Liver (tissue), 9 donors: Measurements from ENCODE around the gene ADAMTS14. TPM values are rescaled to one million over a fixed set of nuclear protein-coding genes. Genes with fewer than 3 reads are reported as not detected.

ENCODE experiments used
- DNase-seq: peaks from one replicate; pipeline ENCODE4 v3.0.0-alpha.2; 2017; ENCODE audit warnings: low spot score
- H3K27ac ChIP-seq, 2 donors: one replicate each; pipeline ENCODE4 v1.7.0; 2013; ENCODE audit warnings: inconsistent platforms in 2 of 2, low read length in 2 of 2, control low read depth in 1 of 2, low read depth in 1 of 2, mild to moderate bottlenecking in 1 of 2
- H3K27me3 ChIP-seq, 4 donors: one replicate each; pipeline versions ENCODE4 v1.6.1 to v1.7.0; 2013; ENCODE audit warnings: low read length in 3 of 4, inconsistent platforms in 1 of 4, mild to moderate bottlenecking in 1 of 4, moderate library complexity in 1 of 4; ENCODE audit not compliant: control insufficient read depth in 4 of 4, insufficient read depth in 4 of 4
- H3K36me3 ChIP-seq, 4 donors: one replicate each; pipeline versions ENCODE4 v1.6.1 to v1.7.0; 2013; ENCODE audit warnings: low read length in 3 of 4, mild to moderate bottlenecking in 3 of 4, low read depth in 1 of 4, moderate library complexity in 1 of 4; ENCODE audit not compliant: control insufficient read depth in 4 of 4, insufficient read depth in 3 of 4
- H3K4me1 ChIP-seq, 4 donors: one replicate each; pipeline versions ENCODE4 v1.6.1 to v1.7.0; 2013; ENCODE audit warnings: low read length in 3 of 4, mild to moderate bottlenecking in 3 of 4, moderate library complexity in 1 of 4; ENCODE audit not compliant: control insufficient read depth in 4 of 4, insufficient read depth in 4 of 4
- H3K4me3 ChIP-seq, 3 donors: one replicate each; pipeline versions ENCODE4 v1.6.1 to v1.7.0; 2013; ENCODE audit warnings: low read length in 3 of 3, control low read depth in 1 of 3, low read depth in 1 of 3, mild to moderate bottlenecking in 1 of 3
- H3K9ac ChIP-seq, 2 donors: one replicate each; pipeline ENCODE4 v1.7.0; 2013; ENCODE audit warnings: low read length in 2 of 2, mild to moderate bottlenecking in 2 of 2, moderate library complexity in 2 of 2, control low read depth in 1 of 2, low read depth in 1 of 2
- H3K9me3 ChIP-seq, 4 donors: one replicate each; pipeline versions ENCODE4 v1.6.1 to v1.7.0; 2013; ENCODE audit warnings: low read length in 3 of 4; ENCODE audit not compliant: control insufficient read depth in 4 of 4
- ATF3 ChIP-seq: IDR thresholded peaks from 2 replicates; pipeline ENCODE4 v1.6.1; 2016; ENCODE audit warnings: antibody characterized with exemption
- CTCF ChIP-seq: fragments of 150-350 bp; IDR thresholded peaks from 2 replicates; pipeline ENCODE4 v1.5.1; 2017; ENCODE audit warnings: improper control_type of control experiment, low read depth, low read length; ENCODE audit not compliant: missing input control
- EGR1 ChIP-seq, 2 donors: IDR thresholded peaks; 2 replicates each; pipeline ENCODE4 v1.6.1; 2016 to 2018; ENCODE audit warnings: antibody characterized with exemption in 2 of 2, low read depth in 2 of 2
- FOXA1 ChIP-seq: IDR thresholded peaks from 2 replicates; pipeline ENCODE4 v1.6.1; 2016; ENCODE audit warnings: antibody characterized with exemption
- HNF4A ChIP-seq, 2 donors: conservative IDR thresholded peaks; 2 replicates each; pipeline ENCODE4 v1.6.1; 2016; ENCODE audit warnings: antibody characterized with exemption in 2 of 2, mild to moderate bottlenecking in 2 of 2
- HNF4G ChIP-seq: IDR thresholded peaks from 2 replicates; pipeline ENCODE4 v1.6.1; 2016; ENCODE audit warnings: antibody characterized with exemption
- JUND ChIP-seq, 2 donors: IDR thresholded peaks; 2 replicates each; pipeline ENCODE4 v1.6.1; 2016; ENCODE audit warnings: antibody characterized with exemption in 2 of 2
- MAX ChIP-seq: IDR thresholded peaks from 2 replicates; pipeline ENCODE4 v1.6.1; 2016; ENCODE audit warnings: antibody characterized with exemption
- NR2F2 ChIP-seq: IDR thresholded peaks from 2 replicates; pipeline ENCODE4 v1.6.1; 2016; ENCODE audit warnings: antibody characterized with exemption
- RAD21 ChIP-seq, 2 donors: IDR thresholded peaks; 2 replicates each; pipeline ENCODE4 v1.6.1; 2016; ENCODE audit warnings: antibody characterized with exemption in 2 of 2, mild to moderate bottlenecking in 2 of 2
- REST ChIP-seq: IDR thresholded peaks from 2 replicates; pipeline ENCODE4 v1.6.1; 2016; ENCODE audit warnings: antibody characterized with exemption, mild to moderate bottlenecking
- RXRA ChIP-seq, 2 donors: IDR thresholded peaks; 2 replicates each; pipeline ENCODE4 v1.6.1; 2017 to 2018; ENCODE audit warnings: antibody characterized with exemption in 2 of 2, mild to moderate bottlenecking in 1 of 2
- SP1 ChIP-seq: IDR thresholded peaks from 2 replicates; pipeline ENCODE4 v1.6.1; 2018; ENCODE audit warnings: antibody characterized with exemption, mild to moderate bottlenecking
- TAF1 ChIP-seq: conservative IDR thresholded peaks from 2 replicates; pipeline ENCODE4 v1.6.1; 2016; ENCODE audit warnings: antibody characterized with exemption, mild to moderate bottlenecking
- YY1 ChIP-seq: IDR thresholded peaks from 2 replicates; pipeline ENCODE4 v1.6.1; 2016; ENCODE audit warnings: antibody characterized with exemption, mild to moderate bottlenecking
- ZBTB33 ChIP-seq: IDR thresholded peaks from 2 replicates; pipeline ENCODE4 v1.6.1; 2016; ENCODE audit warnings: antibody characterized with exemption
- WGBS: extraction: QIAGEN DNeasy Blood & Tissue Kit; methylation state at CpG from one replicate; pipeline ENCODE4 v1.1.7; 2013; 5-methylcytosine and 5-hydroxymethylcytosine counted together
- polyA plus RNA-seq, 2 donors: library from polyadenylated mRNA; stranded (reverse) in 1 of 2; unstranded in 1 of 2; fragments of 200-250 nt in 1 of 2; fragments of >200 nt in 1 of 2; fragmentation: Nextera tagmentation in 1 of 2; extraction: Ambion mirVana in 1 of 2; gene quantifications; one replicate each; pipeline versions ENCODE4 v1.2.1 to v1.2.3, GENCODE V29; 2013 to 2015
- total RNA-seq, 2 donors: library from RNA; depleted of rRNA; stranded (reverse); fragments of >200 nt; gene quantifications; one replicate each; pipeline ENCODE4 v1.2.3, GENCODE V29; 2014
- donor health status: healthy.
- donor health status: healthy.
- donor health status: healthy.
- donor health status: healthy.
- donor health status: healthy.

The ADAMTS14 gene
- total and polyA plus RNA-seq, 4 donors = 0.09 to 0.33 (median 0.13) TPM

- Histone ChIP-seq H3K27me3 (no peaks in the 10 kb centered on the region), H3K4me3 (no peak overlapping the region), H3K27ac (no peak overlapping the region), H3K4me1 (no peaks in the 10 kb centered on the region), H3K9me3 (no peaks in the 10 kb centered on the region), H3K9ac (no peak overlapping the region), H3K36me3 (no peaks in the 10 kb centered on the region)
- DNase-seq = peak; percentile 29
- WGBS = 80% methylated on average over 14 of the region's 14 CpGs
- TF ChIP-seq ATF3 = no peak
- TF ChIP-seq HNF4A (conservative IDR thresholded peaks at IDR 0.05) = no peak
- no peak for TF ChIP-seq RAD21 (IDR thresholded peaks at IDR 0.05)
- TF ChIP-seq RXRA (IDR thresholded peaks at IDR 0.05) = no peak
- no peak for TF ChIP-seq JUND (IDR thresholded peaks at IDR 0.05)
- no peak for TF ChIP-seq MAX
Observed at GRCh38 chr10:70774810-70775678, 102.7 kb downstream of the ADAMTS14 start.

GRCh38 chr10:70775679-70776454 is 103.6 kb downstream of the ADAMTS14 start:
- Histone ChIP-seq H3K9ac (no peak overlapping the region), H3K27me3 (no peaks in the 10 kb centered on the region), H3K4me1 (no peaks in the 10 kb centered on the region), H3K27ac (no peak overlapping the region), H3K36me3 (no peaks in the 10 kb centered on the region), H3K9me3 (no peaks in the 10 kb centered on the region), H3K4me3 (no peak overlapping the region)
- TF ChIP-seq SP1 = no peak
- TF ChIP-seq REST = no peak
- no peak for TF ChIP-seq HNF4G
- no peak for TF ChIP-seq RAD21 (IDR thresholded peaks at IDR 0.05)
- no peak for TF ChIP-seq YY1
- 94% methylated on average over 13 of the region's 13 CpGs for WGBS
- DNase-seq = no peak

- DNase-seq = no peak
- H3K9ac ChIP-seq = no peak overlapping the region
- no peaks in the 10 kb centered on the region for H3K9me3 ChIP-seq
- no peaks in the 10 kb centered on the region for H3K36me3 ChIP-seq
- no peak overlapping the region for H3K27ac ChIP-seq
- 95% methylated on average over 11 of the region's 11 CpGs for WGBS
- H3K4me3 ChIP-seq = no peak overlapping the region
- H3K4me1 ChIP-seq = no peaks in the 10 kb centered on the region
- no peaks in the 10 kb centered on the region for H3K27me3 ChIP-seq
- TF ChIP-seq YY1 = no peak
- no peak for TF ChIP-seq TAF1
- TF ChIP-seq ATF3 = no peak
- no peak for TF ChIP-seq CTCF
- no peak for TF ChIP-seq JUND (IDR thresholded peaks at IDR 0.05)
- TF ChIP-seq ZBTB33 = no peak
- no peak for TF ChIP-seq MAX
- TF ChIP-seq EGR1 (IDR thresholded peaks at IDR 0.05; ENCODE audit: low read depth in 2 of 2) = no peak
- no peak for TF ChIP-seq NR2F2
- no peak for TF ChIP-seq FOXA1
Observed at GRCh38 chr10:70776455-70777005, 104.2 kb downstream of the ADAMTS14 start.
